C4-2B (cell line): ENCODE measurements around the gene SH3RF1.

Experiments used
- ZFX ChIP-seq: fragments of 450-650 bp; IDR thresholded peaks from 2 replicates; pipeline ENCODE4 v1.6.1; 2017
- TF ChIP-seq, protein P1 (sequence below): fragments of 450-650 bp; conservative IDR thresholded peaks from 2 replicates; pipeline ENCODE4 v1.5.1; 2017; ENCODE audit warnings: mild to moderate bottlenecking

DNA sequence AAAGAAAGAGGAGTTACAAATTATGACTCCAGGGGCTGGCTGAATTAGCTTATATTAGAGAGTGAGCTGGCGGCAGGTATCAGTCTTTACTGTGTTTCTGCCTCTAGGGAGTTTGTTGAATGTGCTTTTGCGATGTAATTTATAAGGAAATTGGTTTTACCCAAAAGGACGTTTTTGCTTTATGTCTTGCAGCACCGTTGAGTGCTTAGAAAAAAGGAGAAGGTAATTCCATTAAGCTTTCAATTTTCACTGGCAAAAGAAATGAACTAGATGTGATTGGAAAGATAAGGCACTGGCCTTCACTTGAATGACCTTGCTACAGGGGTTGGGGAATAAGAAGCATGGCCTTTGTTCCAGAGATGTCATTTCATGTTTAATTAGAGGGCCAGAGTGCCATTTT, 185.8 kb downstream of the SH3RF1 start:
- TF ChIP-seq, protein P1, sequence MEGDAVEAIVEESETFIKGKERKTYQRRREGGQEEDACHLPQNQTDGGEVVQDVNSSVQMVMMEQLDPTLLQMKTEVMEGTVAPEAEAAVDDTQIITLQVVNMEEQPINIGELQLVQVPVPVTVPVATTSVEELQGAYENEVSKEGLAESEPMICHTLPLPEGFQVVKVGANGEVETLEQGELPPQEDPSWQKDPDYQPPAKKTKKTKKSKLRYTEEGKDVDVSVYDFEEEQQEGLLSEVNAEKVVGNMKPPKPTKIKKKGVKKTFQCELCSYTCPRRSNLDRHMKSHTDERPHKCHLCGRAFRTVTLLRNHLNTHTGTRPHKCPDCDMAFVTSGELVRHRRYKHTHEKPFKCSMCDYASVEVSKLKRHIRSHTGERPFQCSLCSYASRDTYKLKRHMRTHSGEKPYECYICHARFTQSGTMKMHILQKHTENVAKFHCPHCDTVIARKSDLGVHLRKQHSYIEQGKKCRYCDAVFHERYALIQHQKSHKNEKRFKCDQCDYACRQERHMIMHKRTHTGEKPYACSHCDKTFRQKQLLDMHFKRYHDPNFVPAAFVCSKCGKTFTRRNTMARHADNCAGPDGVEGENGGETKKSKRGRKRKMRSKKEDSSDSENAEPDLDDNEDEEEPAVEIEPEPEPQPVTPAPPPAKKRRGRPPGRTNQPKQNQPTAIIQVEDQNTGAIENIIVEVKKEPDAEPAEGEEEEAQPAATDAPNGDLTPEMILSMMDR: no peak
- TF ChIP-seq ZFX: no peak
